Brain microvascular endothelial cell (primary cell): ENCODE results near the gene TALDO1.

Experiments used
- DNase-seq: peaks from one replicate; pipeline ENCODE4 v3.0.0-alpha.2; 2020
- H3K27ac ChIP-seq: fragments of 250-450 bp; sonication (Bioruptor Pico); 2 replicates; pipeline ENCODE4 v1.5.1; 2020; ENCODE audit warnings: mild to moderate bottlenecking, moderate library complexity
- H3K27me3 ChIP-seq: fragments of 250-450 bp; sonication (Bioruptor Pico); replicated peaks from 2 replicates; pipeline ENCODE4 v1.5.1; 2020; ENCODE audit warnings: mild to moderate bottlenecking
- H3K36me3 ChIP-seq: fragments of 250-450 bp; sonication (Bioruptor Pico); replicated peaks from 2 replicates; pipeline ENCODE4 v1.5.1; 2020; ENCODE audit warnings: mild to moderate bottlenecking
- H3K4me3 ChIP-seq: 2 replicates; pipeline ENCODE4 v1.5.1; 2011; ENCODE audit warnings: low read depth, mild to moderate bottlenecking, control low read depth, low read length, moderate library complexity
- CTCF ChIP-seq: IDR thresholded peaks from 2 replicates; pipeline ENCODE4 v1.5.1; 2011; ENCODE audit warnings: low read depth, mild to moderate bottlenecking, moderate library complexity, low read length, control low read depth, inconsistent platforms; ENCODE audit errors: missing control alignments
- in situ Hi-C: cut with HindIII; loops from 2 replicates; pipeline ENCODE4 v1.10.0; 2017; ENCODE audit warnings: low sequenced_read_pairs, low pct_ligation_motif_present

The TALDO1 gene

GRCh38 chr11:747158-748006 is at the start of gene TALDO1:
Gene TALDO1 (plus strand): TSS chr11:747464. CDS start chr11:747482, 18 bp downstream.
- peak; percentile 67 for DNase-seq
- in situ Hi-C loops: no loop called here
- H3K27me3 ChIP-seq: no peaks in the 10 kb centered on the region
- peak; percentile 14 for TF ChIP-seq CTCF
- H3K27ac ChIP-seq: peak within 1 kb of the TSS; percentile 82
- peak within 1 kb of the TSS; percentile 69 for H3K4me3 ChIP-seq
- H3K36me3 ChIP-seq: peaks cover 4% of the 10 kb centered on the region

- Histone ChIP-seq H3K27me3 (no peaks in the 10 kb centered on the region), H3K4me3 (no peak overlapping the region), H3K36me3 (peaks cover 5% of the 10 kb centered on the region), H3K27ac (peak overlapping the region; percentile 69)
- peak; percentile 48 for DNase-seq
- TF ChIP-seq CTCF: no peak
- in situ Hi-C loops: no loop called here
Measured at GRCh38 chr11:697811-698311, 49.4 kb upstream of the TALDO1 start.

DNA sequence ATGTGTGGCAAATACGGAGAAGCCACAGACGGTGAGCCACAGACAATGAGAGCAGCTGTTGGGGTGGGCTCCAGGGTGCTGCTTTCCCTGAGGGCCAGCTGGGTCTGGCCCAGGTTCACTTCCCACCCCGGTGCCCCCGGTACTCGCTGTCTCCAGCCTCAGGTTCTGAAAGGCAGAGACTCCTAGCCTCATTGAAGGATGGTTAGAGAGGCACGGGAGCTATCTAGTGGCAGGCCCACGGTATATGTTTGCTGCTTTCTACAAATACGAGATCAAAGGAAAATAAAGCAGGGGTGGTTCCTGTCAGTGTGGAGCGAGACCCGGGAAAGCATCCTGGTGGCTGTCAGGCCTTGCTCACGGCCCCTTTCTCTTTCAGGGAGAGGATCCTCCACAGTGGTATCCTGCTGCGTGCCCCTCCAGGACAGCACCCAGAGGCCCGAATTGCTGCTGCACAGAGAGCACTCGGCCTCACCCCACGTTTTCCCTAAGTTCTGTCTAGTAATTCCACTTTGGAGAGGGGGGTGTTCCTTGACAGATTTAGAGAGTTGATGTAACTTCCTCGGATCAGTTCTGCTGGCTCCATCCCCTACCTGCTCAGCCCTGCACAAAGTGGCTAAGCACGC is 48.7 kb upstream of the TALDO1 start:
- H3K27me3 ChIP-seq: no peaks in the 10 kb centered on the region
- no peak for TF ChIP-seq CTCF
- no peak for DNase-seq
- H3K27ac ChIP-seq: no peak overlapping the region
- peaks cover 5% of the 10 kb centered on the region for H3K36me3 ChIP-seq
- in situ Hi-C loops: no loop called here
- no peak overlapping the region for H3K4me3 ChIP-seq

DNA sequence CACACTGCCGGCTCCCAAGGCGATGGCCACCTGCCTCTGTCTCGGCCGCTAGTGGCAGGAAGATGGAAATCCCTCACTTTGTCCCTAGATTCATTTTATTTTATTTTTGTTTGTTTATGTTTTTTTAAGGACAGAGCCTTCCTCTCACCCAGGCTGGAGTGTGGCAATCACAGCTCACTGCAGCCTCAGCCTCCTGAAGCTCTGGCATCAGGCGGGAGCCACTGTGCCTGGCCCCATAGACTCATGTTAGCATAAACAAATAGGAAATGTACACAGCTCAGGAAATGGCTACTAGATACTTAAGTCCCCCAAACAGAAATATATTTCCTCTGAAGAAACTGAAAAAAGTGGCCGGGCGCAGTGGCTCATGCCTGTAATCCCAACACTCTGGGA is 48.2 kb upstream of the TALDO1 start:
- no peaks in the 10 kb centered on the region for H3K27me3 ChIP-seq
- no peak overlapping the region for H3K4me3 ChIP-seq
- H3K27ac ChIP-seq: no peak overlapping the region
- TF ChIP-seq CTCF: no peak
- in situ Hi-C loops: no loop called here
- no peak for DNase-seq
- peaks cover 5% of the 10 kb centered on the region for H3K36me3 ChIP-seq

GRCh38 chr11:699753-700152 is 47.5 kb upstream of the TALDO1 start:
- no peak for TF ChIP-seq CTCF
- H3K27ac ChIP-seq: no peak overlapping the region
- in situ Hi-C loops: no loop called here
- DNase-seq: no peak
- H3K4me3 ChIP-seq: no peak overlapping the region
- H3K36me3 ChIP-seq: peaks cover 5% of the 10 kb centered on the region
- H3K27me3 ChIP-seq: no peaks in the 10 kb centered on the region
